SK-N-DZ (cell line): ENCODE results near the gene TJAP1.
"Not testable (repeated sequence)": the region's sequence is repeated elsewhere in the genome, so short reads cannot be mapped to it uniquely, and the experiment has no call there.

ENCODE experiments used
- DNase-seq: peaks from one replicate; pipeline ENCODE4 v3.0.0-alpha.2; 2015; ENCODE audit warnings: low spot score

TJAP1 gene

GRCh38 chr6:43481075-43481474 lies 3.7 kb downstream of the TJAP1 start:
- no peak for DNase-seq

- DNase-seq: no peak
These were observed 4.3 kb downstream of the TJAP1 start for GRCh38 chr6:43481591-43482236.

- no peak for DNase-seq
These were observed 11.4 kb downstream of the TJAP1 start for GRCh38 chr6:43488667-43489276.

DNA sequence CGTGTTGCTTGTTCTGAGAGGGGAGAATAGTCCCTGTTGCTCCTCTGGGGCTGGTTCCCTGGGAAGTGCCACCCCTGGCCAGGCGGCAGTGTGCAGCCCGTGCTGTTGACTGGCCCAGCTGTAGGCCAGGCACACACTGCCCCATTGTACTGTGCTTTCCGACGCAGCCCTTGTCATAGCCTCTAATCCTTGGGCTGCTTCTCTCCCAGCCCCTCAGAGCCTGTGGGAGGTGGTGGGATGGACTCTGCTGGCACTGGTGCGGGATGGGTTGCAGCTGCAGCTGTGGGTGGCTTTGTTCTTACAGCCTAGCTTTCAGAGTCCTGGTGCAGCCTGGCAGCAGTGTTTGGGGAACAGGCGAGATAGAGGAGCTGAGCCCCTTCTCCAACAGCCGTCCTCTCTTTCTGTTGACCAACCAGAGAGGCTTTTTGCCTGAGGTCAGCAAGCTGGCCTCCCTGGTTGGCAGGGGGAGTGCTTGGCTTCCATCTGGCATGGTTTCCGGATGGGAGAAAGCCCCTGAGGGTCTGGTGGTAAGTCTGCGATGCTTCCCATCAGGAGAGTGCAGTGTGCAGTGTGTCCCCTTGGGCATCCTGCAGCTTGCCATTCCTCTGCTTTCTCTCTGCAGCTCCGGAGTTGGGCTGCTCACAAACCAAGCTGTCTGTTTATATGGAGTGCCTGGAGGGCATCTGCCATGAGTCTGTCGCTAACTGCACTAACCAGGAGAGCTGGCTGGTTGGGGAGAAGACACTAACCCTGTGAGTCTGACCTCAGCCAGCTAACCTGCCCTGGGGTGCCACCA lies 12.1 kb downstream of the TJAP1 start:
- DNase-seq: no peak

GRCh38 chr6:43490523-43490939 lies 13.2 kb downstream of the TJAP1 start:
- no peak for DNase-seq

- DNase-seq: no peak
These were observed 14.6 kb downstream of the TJAP1 start for GRCh38 chr6:43491750-43492661.

- DNase-seq: no peak
These were observed 15.3 kb downstream of the TJAP1 start for GRCh38 chr6:43492673-43493072.

DNA sequence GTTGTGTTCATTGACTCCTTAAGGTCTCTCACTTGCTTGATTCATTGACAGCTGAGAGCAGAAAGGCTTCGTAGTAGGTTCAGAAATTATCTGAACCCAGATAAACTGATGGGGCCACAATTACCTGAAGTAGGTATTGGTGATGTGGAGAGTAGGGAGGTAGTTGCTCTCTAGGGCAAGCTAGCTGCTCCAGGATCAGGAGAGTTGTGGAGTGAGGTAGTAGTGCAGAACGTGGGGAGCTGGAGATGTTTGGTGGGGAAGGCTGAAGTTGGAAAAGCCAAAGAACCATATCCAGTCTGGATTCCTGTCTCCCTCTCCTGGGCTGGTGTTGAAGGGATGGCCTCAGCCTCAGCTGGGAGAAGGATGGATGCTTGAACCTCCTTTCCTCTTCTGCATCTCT lies 15.9 kb downstream of the TJAP1 start:
- DNase-seq: no peak

DNA sequence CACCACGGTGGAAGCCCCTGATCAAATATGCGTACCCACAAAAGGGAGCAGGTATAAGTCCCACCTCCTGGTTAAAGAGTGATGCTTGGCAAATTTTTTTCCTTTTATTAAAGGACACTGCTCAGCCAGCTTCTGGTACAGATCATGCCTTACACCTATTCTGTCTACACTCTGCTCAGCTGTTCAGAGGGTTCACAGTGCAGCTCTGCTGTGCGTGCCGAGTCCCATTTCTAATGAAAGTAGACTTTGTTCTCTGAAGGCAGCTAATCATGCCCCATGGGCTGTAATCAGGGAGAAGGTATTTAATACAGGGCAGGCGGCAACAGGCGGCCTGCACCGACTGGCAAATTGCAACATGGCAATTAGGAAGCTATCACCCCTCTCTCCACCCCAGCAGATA lies 16.5 kb downstream of the TJAP1 start:
- DNase-seq: no peak

GRCh38 chr6:43494321-43494720 lies 17.0 kb downstream of the TJAP1 start:
- no peak for DNase-seq

- no peak for DNase-seq
These were observed 17.4 kb downstream of the TJAP1 start for GRCh38 chr6:43494766-43495165.

GRCh38 chr6:43495409-43495941 lies 18.1 kb downstream of the TJAP1 start:
- DNase-seq: no peak

GRCh38 chr6:43496370-43497128 lies 19.2 kb downstream of the TJAP1 start:
- no peak for DNase-seq

GRCh38 chr6:43497129-43497396 lies 19.7 kb downstream of the TJAP1 start:
- no peak for DNase-seq

DNA sequence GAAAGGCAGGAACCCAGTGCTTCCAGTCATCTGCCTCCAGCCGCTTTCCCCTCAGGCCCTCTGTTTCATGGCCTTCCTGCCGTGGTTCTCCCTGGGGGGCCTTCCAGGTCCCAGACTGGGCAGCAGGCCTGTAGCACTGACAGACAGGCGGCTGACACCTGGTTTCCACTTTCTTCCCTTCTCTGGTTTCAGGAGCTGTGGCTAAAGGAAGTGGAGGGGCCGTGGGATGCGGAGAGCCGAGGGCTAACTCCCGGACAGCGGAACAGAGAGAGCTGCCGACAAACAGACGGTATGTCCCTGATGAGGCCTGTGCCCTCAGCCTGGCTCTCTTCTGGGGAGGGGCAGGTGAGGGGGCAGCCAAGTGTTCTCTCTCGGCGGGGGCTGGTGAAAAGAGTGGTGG lies 20.3 kb downstream of the TJAP1 start:
- no peak for DNase-seq

GRCh38 chr6:43498291-43498690 lies 20.9 kb downstream of the TJAP1 start:
- DNase-seq: not testable (repeated sequence)

GRCh38 chr6:43499028-43499815 lies 21.9 kb downstream of the TJAP1 start:
- DNase-seq: no peak

- no peak for DNase-seq
These were observed 23.6 kb downstream of the TJAP1 start for GRCh38 chr6:43500921-43501320.

DNA sequence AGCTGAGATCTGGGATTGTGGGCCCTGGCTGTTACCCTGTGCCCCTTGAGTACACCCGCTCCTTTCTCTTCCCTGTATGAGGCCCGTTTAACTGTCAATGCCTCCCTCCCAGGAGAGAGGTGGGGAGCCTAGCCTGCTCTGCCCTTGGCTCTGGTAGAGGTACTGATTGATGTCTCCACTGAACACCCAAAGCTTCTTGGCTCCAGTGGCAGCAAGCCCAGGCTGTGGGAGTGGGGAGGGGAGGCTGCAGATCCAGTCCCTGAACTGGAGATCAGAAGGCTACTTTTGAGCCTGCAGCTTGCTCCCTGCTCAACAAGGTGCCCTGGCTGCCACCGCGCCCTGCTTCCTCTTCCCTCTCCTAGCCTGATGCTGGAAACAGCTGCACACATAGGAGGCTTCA lies 25.3 kb downstream of the TJAP1 start:
- no peak for DNase-seq

DNA sequence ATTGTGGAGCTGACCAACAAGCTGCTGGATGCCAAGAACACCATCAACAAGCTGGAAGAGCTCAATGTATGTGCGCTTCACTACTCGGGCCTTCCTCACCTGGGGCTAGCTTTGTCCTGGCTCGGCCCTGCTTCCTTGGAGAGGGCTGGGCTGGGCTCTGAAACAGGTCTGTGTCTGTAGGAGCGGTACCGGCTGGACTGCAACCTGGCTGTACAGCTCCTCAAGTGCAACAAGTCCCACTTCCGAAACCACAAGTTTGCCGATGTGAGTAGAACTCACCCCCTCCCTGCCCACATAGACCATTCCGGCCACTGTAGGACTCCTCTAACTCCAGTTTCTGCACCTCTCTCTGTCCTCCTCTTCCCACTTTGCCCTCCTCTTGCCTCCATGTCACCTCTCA lies 26.1 kb downstream of the TJAP1 start:
- DNase-seq: no peak
